ENCODE data around the gene NUPR1.
"Not testable (repeated sequence)": the region's sequence is repeated elsewhere in the genome, so short reads cannot be mapped to it uniquely, and the experiment has no call there.

NUPR1 gene

DNA sequence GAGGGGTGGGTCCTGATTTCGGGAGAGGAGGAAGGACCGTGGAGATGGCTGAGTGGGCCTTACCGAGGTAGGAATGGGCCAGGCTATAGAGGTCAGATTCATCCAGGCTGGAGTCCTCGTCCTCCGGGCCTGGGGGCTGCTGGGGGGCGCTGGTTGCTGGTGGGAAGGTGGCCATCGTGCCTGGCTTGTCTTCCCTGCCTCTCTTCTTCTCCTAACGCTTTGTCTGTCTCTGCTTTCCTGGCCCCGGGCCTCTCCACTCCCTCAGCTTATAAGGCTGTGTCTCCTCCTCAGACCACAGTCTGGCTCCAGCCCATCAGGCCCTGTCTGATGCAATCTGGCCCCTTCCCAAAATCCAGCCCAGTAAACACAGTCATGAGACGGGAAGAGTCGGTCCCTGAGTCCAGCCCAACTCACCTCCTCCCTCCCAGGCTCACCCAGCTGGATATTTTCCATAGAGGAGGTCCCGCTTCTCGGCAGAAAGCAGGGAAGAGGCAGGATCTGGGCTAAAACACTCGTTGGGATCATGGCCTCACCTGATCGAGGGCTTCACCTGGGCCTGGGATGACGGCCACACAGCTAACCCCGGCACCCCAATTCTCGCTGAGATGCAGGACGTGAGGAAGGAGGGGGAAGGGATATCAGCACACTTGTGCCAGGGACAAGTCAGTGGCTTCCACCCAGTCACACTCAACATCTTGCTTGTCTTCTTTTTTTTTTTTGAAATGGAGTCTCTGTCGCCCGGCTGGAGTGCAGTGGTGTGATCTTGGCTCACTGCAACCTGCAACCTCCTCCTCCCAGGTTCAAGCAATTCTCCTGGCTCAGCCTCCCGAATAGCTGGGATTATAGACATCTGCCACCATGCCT lies at the start of gene NUPR1:
Gene NUPR1, minus strand, starts transcription at position 242 of the 864 bp plus-strand sequence. Its CDS starts 67 bp downstream, at position 175.
- peak; percentile 69 for DNase-seq

GRCh38 chr16:28587386-28587785 lies 48.6 kb upstream of the NUPR1 start:
- DNase-seq = peak; percentile 73

DNA sequence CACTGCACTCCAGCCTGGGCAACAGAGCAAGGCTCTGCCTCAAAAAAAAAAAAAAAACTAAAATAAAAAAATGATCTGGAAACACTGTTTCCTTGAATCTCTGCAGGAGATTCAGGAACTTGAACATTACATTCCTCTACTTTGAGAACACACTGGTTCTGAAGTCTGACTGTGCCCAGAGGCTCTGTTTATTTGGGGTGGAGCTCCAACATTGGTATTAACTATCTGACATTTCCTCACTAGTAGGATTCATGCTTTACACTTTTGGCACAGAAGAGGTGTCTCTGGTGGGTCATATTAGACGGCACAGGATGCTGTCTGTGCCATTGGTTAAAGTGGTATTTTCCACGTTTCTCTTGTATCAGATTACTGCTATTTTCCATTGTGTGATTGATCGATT lies 47.7 kb upstream of the NUPR1 start:
- DNase-seq = no peak

GRCh38 chr16:28585674-28586073 lies 46.9 kb upstream of the NUPR1 start:
- DNase-seq = no peak

GRCh38 chr16:28580726-28581315 lies 42.0 kb upstream of the NUPR1 start:
- DNase-seq = no peak

GRCh38 chr16:28575446-28576109 lies 36.8 kb upstream of the NUPR1 start:
- DNase-seq = no peak

- no peak for DNase-seq
These were observed 36.2 kb upstream of the NUPR1 start for GRCh38 chr16:28574925-28575324.

GRCh38 chr16:28573738-28574718 lies 35.3 kb upstream of the NUPR1 start:
- no peak for DNase-seq

DNA sequence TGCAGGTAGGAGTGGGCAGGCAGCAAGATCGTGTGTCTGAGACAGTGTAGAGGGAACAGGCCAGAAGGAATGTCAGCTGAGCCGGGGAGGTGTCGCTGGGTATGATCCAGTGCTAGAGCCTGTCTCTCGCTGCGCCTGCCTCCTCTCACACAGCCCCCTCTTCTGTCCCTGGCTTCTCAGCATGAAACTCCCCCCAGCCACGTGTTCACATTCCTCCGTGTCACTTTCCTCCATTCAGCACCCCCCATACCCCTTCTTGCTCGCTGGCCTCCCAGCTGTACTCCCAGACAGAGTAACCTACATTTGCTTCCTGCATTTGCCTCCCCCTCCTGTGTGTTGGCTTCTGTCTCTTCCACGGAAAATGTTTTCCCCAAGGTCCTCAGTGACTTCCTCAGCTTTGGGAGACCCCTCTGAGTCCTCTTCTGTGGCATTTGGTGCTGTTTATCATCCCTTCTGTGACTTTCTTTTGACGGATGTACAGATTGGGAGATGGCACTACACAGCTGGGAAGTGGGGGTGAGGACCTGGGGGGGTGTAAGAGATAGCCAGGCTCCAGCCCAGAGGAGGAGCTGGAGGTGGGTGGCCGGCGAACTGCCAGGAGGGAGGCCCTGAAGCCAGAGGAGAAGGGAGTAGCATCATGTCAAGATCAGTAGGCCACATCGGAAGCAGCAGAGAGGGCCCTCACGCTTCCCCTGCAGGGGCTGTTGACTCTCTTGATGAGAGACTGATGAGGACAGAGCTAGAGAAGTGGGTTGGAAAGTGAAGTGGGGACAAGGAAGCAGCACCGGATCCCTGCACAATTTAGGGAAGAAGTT lies 34.1 kb upstream of the NUPR1 start:
- DNase-seq = peak; percentile 82

GRCh38 chr16:28569968-28570752 lies 31.4 kb upstream of the NUPR1 start:
- no peak for DNase-seq

GRCh38 chr16:28569021-28569420 lies 30.2 kb upstream of the NUPR1 start:
- no peak for DNase-seq

DNA sequence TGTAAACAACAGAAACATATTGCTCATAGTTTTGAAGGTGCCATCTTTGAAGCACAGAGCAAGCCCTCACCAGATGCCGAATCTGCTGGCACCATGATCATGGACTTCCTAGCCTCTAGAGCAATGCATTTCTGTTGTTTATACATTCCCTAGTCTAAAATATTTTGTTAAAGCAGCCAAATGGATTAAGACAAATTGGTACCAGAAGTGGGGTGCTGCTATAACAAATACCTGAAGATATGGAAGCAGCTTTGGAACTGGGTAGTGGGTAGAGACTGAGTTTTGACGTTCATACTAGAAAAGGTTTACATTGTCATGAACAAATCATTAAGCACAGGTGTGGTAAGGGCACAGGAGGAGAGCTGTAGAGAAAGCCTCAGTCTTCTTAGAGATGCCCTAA lies 28.5 kb upstream of the NUPR1 start:
- no peak for DNase-seq

GRCh38 chr16:28566233-28566925 lies 27.6 kb upstream of the NUPR1 start:
- DNase-seq = not testable (repeated sequence)

- no peak for DNase-seq
These were observed 24.4 kb upstream of the NUPR1 start for GRCh38 chr16:28563218-28563617.

- no peak for DNase-seq
These were observed 23.4 kb upstream of the NUPR1 start for GRCh38 chr16:28562199-28562598.

DNA sequence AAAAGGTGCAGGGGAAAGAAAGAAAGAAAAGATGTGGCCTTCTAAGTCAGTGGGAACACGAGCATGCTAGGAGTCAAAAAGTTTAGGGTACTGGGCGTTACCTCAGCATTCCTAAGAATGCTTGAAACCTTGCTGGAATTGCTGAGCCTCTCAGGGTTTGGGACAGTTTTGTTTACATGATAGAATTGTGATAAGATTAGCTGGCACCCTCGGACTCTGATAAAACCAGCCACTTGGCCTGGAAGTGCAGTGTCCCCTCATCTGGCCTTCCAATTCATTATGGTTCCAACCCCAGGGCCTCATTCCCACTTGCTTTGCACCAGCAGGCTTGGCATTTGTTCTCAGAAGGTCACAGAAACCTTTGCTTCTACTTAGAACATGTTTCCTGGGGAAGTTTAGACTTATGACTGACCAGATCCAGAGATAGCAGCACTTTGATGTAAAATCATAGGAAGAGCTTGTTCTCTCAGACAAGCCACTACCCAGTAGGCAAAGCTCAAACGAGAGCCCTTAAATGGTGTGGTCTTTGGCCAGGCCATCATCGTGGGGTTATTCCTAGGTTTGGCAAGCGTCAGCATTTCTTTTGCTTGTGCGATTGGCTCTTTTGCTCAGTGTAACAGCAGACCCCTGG lies 22.9 kb upstream of the NUPR1 start:
- DNase-seq = no peak

- no peak for DNase-seq
These were observed 19.7 kb upstream of the NUPR1 start for GRCh38 chr16:28558456-28558855.

- DNase-seq = no peak
These were observed 18.1 kb upstream of the NUPR1 start for GRCh38 chr16:28556914-28557320.

GRCh38 chr16:28555561-28555960 lies 16.8 kb upstream of the NUPR1 start:
- DNase-seq = no peak
